GM19023 (cell line): ENCODE results near the gene DLGAP1.

Experiments used
- ATAC-seq: cut with Tn5 transposase; IDR thresholded peaks from one replicate; pipeline ENCODE4 v1.9.1; 2021; ENCODE audit warnings: mild to moderate bottlenecking, moderate library complexity; ENCODE audit not compliant: unreplicated experiment

The DLGAP1 gene

GRCh38 chr18:3747176-3747973, 707.7 kb downstream of the DLGAP1 start:
- ATAC-seq, result no peak

DNA sequence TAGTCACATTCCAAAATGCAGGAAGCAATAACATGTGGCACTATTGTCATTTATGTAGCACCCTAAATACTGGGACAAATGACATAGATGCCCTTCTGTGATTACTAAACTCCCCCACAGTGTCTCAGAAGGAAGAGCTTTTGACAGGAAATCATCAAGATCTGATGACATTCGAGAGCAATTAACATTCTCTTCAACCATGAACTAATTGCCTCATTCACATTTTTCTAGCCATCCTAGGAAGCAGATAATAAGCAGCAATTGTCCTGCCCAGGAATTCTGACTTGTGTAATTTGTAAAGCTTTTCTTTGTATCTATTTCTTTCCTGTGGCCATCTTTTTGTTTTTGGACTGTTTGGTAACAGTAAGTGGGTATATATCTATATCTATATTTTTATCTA, 712.6 kb downstream of the DLGAP1 start:
- ATAC-seq, result no peak

GRCh38 chr18:3741333-3741732, 713.8 kb downstream of the DLGAP1 start:
- no peak for ATAC-seq

DNA sequence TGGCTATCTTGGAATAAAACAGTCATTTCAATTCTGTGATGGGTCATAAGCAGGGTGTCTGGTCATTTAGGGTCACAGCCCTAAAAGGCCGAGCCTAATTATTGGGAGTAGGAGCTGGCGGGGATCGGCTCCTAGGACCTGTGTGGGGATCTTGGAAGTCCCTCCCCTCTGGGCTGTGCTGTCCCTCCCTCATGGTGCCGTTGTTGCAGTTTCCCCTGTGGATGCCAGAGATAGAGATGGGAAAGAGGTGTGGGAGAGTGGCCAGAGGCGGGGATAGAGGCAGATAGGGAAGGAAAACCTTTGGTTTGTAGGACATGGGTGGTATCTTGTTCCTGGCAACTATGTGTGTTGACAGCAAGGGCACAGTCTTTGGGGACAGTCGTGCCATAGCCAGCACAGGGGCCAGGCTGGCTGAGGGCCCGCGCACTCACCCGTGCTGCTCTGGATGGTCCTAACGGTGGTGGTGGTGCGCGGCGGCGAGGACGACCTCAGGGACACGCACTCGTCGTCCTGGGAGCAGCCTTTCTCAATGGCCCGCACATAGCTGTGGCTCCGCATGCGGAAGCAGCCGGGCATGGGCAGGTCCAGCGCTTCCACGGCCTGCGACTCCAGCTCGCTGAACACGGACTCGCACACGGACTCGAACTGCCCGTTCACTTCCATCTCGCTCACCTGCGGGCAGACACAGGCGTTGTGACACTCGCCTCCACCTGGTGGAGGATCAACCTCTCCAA, 726.2 kb downstream of the DLGAP1 start:
- ATAC-seq, result no peak

- ATAC-seq, result no peak
Measured at GRCh38 chr18:3727274-3727673, 727.8 kb downstream of the DLGAP1 start.

DNA sequence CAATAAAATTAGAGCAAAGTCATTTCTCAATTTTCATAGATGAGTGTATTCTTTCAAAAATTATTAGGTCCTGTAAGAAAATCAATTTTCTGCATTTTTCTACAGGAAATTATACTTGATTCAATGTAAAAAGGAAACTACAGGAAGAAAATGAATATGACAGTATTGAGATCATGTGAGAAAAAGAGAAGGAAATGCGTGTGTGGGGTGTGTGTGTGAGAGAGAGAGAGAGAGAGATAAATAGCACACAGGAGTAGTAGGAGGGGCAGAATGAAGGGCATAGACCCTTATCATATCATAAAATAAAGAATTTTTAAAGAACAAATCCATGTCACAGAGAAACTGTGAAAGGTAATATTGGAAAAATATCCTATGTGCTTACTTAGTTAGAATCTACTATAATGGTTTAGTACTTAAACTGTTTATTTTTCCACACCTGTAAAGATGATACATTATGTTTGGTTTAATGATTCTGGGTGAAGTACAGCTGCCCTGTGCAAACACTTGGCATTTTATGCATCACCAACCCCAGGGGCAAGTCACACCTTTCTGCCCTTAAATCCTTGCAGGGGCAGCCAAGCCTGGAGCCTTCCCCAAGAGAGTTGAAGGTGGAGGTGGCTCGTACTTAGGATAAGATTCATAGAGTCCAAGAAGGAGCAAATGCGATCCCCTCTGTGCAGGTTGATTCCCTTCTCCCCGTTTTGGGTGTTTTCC, 728.7 kb downstream of the DLGAP1 start:
- ATAC-seq, result no peak

DNA sequence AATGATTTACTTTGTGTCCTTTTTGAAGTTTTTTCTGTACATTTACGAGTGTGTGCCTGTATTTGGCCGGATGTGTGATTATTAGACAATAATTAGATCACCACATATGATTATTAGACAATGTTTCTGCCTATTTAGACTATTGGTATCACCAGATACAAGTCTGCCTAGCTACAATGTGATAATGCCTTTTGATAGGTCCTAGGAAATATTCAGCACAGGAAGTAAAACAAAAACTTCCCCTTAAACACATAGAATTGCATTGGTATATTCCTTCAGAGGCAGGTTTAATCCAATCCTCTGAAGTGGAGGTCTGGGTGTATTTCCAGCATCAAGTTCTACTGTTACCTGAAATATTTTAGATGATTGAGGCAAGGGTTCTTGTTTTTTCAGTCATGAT, 730.0 kb downstream of the DLGAP1 start:
- ATAC-seq, result no peak

GRCh38 chr18:3723554-3723953, 731.6 kb downstream of the DLGAP1 start:
- no peak for ATAC-seq

DNA sequence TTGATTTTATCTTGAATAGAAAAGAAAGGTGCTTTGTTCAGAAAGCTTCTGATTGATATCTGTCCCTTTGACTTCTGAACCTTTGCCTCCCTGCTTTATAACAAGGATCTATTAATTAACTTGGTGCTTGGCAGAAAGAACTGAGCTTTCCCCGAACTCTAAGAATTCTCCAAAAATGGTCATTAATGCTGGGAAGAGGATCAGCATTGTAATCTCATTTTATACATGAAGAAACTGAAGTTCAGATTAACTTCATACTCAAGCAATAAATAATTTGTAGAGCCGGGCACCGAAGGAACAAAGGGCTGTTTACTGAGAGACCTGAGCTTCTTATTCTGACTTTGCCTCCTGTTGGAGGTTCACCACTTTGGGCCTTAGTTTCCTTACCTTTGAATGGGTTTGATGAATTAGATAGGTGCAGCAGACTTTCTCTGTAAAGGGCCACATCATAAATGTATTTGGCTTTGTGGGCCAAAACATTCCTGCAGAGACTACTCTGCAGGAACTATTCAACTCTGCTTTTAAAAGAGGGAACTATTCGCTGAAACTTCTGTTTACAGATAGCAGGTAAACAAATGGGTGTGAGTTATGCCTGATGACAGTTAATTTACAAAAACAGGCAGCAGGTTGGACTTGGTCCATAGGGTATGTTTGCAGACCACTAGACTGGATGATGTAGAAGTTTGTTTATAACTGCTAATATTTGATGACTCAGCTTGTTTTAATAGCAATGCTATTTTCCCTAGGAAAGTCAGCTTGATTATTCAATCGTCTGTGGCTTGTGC, 732.3 kb downstream of the DLGAP1 start:
- ATAC-seq, result no peak

- ATAC-seq, result no peak
Measured at GRCh38 chr18:3721771-3722648, 733.1 kb downstream of the DLGAP1 start.

DNA sequence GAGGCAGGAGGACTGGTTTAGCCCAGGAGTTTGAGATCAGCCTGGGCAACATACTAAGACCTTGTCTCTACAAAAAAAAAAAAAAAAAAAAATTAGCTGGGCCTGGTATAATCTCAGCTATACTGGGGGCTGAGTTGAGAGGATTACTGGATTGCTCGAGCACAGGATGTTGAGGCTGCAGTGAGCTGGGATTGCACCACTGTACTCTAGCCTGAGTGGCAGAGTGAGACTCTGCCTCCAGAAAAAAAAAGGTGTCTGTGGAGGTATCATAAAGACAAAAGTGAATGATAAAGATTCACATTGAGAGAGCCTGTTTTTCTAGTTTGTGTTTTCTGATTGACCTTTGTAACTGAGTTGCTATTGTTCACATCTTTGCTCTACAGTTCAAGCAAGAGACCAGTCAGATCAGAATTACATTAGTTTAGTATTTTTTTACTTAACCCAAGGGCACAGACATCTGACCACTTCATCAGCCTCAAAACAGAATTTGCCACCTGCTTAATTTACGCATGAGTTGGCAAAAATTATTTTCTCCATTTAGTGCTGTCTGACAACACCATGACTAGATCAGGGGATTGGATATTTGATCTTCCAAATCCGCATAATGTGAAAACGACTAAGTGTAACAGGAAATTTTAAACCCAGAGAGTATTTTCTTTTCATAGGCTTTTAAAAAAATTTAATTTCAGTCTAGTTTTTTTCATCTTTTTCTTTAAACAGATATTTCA, 734.1 kb downstream of the DLGAP1 start:
- no peak for ATAC-seq

DNA sequence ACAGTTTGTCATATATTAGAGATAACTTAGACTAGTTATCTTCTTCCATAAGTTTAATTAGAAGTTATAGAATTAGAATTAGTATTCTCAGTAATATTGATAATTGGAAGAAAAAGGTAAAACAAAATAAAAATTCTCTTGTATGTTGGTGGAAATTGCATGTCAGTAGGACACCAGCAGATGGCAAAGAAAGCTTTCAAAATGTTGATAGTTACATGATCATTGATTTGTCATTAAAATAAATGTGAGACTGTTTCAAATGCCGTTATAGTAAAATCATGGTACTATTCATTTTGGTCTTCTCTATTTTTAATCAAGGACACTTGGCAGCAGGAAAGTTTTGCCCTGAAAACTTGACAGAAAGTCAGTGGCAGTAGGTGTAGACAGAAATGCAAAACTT, 734.9 kb downstream of the DLGAP1 start:
- no peak for ATAC-seq

DNA sequence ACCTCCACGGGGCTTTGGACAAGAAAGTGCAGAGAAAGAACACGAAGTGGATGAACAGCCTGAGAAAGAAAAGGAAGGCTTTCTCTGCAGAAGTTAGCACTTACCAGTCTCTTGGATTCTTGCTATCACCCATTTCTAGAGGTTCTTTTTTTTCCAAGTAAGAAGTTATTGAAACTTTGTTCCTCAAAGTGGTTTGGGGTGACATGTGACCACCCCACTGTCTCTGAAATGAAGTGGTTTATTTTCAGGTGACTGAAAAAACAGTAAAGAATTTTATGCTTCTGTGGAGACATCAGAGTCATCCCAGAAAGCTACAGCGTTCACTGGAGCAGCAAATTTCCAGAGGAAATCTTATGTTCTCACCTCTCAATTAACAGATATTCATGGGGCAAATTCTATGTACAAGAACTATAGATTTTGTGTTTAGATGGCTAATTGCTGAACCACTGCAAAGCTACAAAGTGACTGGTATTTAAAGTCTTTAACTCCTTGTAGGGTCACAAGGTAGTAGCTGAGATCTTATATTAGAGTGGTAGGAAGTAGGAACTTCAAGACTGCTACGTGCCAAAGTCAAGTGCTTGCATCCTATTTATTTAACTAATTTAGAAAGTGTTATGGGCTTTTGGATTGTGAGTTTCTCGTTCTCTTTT, 737.6 kb downstream of the DLGAP1 start:
- ATAC-seq, result no peak

DNA sequence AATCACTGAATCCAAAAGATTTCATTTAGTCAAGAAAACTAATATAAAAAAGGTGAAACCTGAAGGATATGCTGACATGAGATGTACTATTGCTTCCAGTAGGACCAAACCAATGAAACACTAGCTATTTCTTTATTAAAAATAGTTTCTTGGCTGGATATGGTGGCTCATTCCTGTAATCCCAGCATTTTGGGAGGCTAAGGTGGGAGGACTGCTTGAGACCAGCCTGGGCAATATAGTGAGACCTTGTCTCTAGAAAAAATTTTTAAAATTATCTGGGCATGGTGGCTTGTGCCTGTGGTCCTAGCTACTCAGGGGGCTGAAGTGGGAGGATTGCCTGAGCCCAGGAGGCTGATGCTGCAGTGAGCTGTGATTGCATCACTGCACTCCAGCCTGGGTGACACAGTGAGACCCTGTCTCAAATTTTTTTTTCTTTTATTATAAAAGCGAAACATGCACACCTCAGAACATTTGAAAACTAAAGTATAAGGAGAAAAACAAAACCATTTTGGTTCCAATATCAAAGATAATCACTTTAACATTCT, 738.9 kb downstream of the DLGAP1 start:
- no peak for ATAC-seq

- ATAC-seq, result no peak
Measured at GRCh38 chr18:3715231-3716080, 739.7 kb downstream of the DLGAP1 start.

DNA sequence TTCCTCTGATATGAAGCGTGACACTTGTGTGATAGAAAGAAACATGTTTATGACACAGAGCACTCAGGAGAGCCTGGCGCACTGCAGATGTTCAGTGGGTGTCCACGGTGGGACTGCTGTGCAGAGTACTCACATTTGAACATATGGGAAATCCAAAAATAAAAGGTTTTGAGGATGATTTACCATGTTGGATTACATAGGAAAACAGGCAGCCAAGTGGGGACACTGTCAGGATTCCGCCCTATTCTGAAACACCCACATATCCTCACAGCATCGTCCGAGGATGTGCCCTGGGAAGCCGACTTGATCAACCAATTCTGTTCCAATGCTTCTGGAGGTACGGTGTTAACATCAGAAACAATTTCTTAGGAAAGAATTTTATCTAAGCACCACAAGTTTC, 741.4 kb downstream of the DLGAP1 start:
- ATAC-seq, result no peak

GRCh38 chr18:3713166-3713565, 741.9 kb downstream of the DLGAP1 start:
- ATAC-seq, result no peak

DNA sequence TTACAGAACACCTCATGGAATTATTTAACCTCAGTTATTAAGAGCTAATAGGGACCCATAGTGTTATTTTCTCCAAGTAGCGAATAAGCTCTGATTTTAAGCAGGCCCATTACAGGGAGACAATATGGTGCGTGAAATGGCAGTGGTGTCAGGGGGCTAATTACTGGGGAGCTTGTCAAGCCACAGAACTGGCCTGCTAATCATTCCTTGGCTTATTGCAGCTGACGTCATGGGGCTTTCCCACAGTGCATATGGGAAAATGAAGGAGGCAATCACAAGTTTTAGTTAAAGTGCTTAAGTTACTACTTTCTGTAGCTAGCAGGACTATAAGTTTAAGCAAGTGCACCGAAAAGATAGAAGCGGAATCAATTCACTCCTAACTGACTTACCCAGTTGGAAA, 742.6 kb downstream of the DLGAP1 start:
- ATAC-seq, result no peak
